ELR (cell line): Measurements from ENCODE around the gene KLHL1.

Source experiments
- DNase-seq: peaks from one replicate; pipeline ENCODE4 v3.0.0-alpha.2; 2015; ENCODE audit warnings: low read depth

Gene KLHL1

DNA sequence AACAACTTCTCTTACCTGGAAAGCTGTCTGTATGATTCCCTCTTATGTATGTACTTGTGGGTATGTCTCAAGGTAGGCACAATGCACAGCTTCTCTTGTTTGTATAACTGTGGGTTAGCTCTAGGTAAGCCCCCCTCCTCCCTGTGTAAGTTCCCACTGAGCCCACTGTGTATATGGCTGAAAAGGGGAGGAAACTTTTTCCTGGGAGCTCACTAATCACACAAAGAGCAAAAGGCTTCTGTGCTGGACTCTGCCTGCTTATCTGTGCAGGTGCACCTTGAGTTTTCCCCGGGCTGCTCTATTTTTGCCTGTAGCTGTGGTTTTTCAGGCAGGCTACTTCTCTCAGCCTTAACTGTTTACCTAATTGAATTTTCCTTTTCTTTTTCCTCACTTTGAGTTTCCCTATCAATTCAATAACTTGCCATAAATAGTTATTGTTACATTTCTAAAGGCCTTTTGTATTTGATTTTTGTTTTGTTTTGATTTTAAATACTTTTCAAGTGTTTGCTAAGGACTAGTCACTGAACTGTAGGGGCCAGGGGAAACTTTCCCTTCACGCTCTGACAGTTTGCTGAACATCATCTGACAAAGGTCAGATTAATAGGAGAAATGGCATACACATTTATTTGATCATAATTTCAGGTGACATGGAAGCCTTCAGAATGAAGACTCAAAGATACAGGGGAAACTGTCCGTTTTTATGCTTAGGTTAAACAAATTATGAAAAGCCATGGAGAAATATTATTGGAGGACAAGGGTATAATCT lies 424.1 kb downstream of the KLHL1 start:
- DNase-seq, result no peak

DNA sequence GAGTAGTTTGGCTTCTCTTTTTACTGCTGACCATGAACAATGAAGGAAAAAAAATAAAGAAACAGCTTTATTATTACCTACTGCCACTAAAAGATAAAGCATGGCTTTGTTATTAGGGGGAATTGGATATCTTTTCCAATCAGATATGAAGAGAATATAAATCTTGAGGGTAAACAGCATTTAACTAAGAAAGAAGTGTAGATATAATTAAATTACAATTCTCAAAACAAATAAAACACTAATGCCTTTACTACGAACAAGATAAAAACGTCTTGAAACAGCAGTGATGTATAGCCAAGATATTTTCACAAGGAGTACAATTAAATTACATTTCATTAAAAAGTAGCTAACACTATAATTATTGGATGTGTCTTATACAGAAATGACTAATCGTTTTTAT lies 426.5 kb downstream of the KLHL1 start:
- DNase-seq, result no peak

GRCh38 chr13:69677343-69677742 lies 430.9 kb downstream of the KLHL1 start:
- no peak for DNase-seq

DNA sequence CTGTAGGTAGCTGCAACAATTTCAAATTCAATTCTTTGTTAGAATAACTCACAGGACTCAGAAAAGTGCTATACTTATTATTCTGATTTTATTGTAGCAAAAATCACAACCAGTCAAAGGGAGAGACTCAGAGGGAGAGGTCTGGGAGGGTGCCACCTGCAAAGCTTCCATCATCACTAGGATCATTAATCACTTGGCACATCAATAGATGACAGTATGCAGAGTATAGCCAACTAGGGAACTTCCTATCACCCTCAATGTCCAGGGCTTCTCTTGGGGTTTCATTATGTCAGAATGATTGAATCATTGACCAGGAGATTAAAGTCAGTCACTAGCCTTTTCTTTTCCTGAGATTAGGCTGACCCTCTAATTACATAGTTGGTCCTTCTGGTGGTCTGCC lies 432.0 kb downstream of the KLHL1 start:
- no peak for DNase-seq

- DNase-seq, result no peak
These were observed 448.1 kb downstream of the KLHL1 start for GRCh38 chr13:69660155-69660554.

- no peak for DNase-seq
These were observed 450.6 kb downstream of the KLHL1 start for GRCh38 chr13:69657676-69658075.

- DNase-seq, result no peak
These were observed 453.9 kb downstream of the KLHL1 start for GRCh38 chr13:69654392-69654791.
